T-helper 17 cell (primary cell): ENCODE results near the gene MDM1. TPM values are rescaled to one million over a fixed set of nuclear protein-coding genes. Genes with fewer than 3 reads are reported as not detected.

Experiments used
- ATAC-seq: fragments of 150-1000 bp; cut with Tn5 transposase; 2 replicates; pipeline ENCODE4 v1.10.0; 2021; ENCODE audit warnings: mild to moderate bottlenecking, moderate library complexity
- DNase-seq, 3 donors: peaks; one replicate each; pipeline versions ENCODE4 v3.0.0 to v3.0.0-alpha.2; 2020 to 2021
- H3K9me3 ChIP-seq: one replicate; pipeline ENCODE4 v1.7.0; 2013; ENCODE audit warnings: low read length, mild to moderate bottlenecking; ENCODE audit not compliant: control insufficient read depth, poor library complexity, severe bottlenecking
- H3K27ac Mint-ChIP-seq: one replicate; pipeline ENCODE4 v1.8.0; 2022; ENCODE audit warnings: mild to moderate bottlenecking, moderate library complexity, mixed read lengths
- H3K27me3 Mint-ChIP-seq: one replicate; pipeline ENCODE4 v1.8.0; 2022; ENCODE audit warnings: mixed read lengths
- H3K36me3 Mint-ChIP-seq: one replicate; pipeline ENCODE4 v1.8.0; 2022; ENCODE audit warnings: low read depth, mixed read lengths
- H3K4me1 Mint-ChIP-seq: one replicate; pipeline ENCODE4 v1.8.0; 2022; ENCODE audit warnings: mild to moderate bottlenecking, mixed read lengths
- H3K4me3 Mint-ChIP-seq: one replicate; pipeline ENCODE4 v1.8.0; 2022; ENCODE audit warnings: mild to moderate bottlenecking, moderate library complexity, mixed read lengths
- total RNA-seq, 4 donors: library from RNA in 2 of 4; stranded (reverse) in 2 of 4; gene quantifications; one replicate each; pipeline ENCODE4 v1.2.3 and lab custom pipeline; 2022 to 2026

The MDM1 gene
- total RNA-seq, 2 donors from 2014 or later = 16.3 to 18.7 TPM

GRCh38 chr12:68327896-68328295 lies 4.3 kb downstream of the MDM1 start:
- no peak overlapping the region for H3K4me3 Mint-ChIP-seq
- ATAC-seq = no peak
- H3K27ac Mint-ChIP-seq = no peak overlapping the region
- H3K9me3 ChIP-seq = no peaks in the 10 kb centered on the region
- peaks cover 28% of the 10 kb centered on the region for H3K4me1 Mint-ChIP-seq
- no peaks in the 10 kb centered on the region for H3K27me3 Mint-ChIP-seq
- DNase-seq = no peak
- peaks cover 5% of the 10 kb centered on the region for H3K36me3 Mint-ChIP-seq

- H3K9me3 ChIP-seq = no peaks in the 10 kb centered on the region
- Mint-ChIP-seq H3K27ac (no peak overlapping the region), H3K27me3 (no peaks in the 10 kb centered on the region), H3K36me3 (peaks cover 5% of the 10 kb centered on the region), H3K4me1 (peaks cover 24% of the 10 kb centered on the region), H3K4me3 (no peak overlapping the region)
- no peak for DNase-seq
- no peak for ATAC-seq
These were observed 5.4 kb downstream of the MDM1 start for GRCh38 chr12:68326716-68327115.

GRCh38 chr12:68325966-68326365 lies 6.2 kb downstream of the MDM1 start:
- ATAC-seq (no peak), DNase-seq (no peak)
- Mint-ChIP-seq H3K4me1 (peaks cover 18% of the 10 kb centered on the region), H3K4me3 (no peak overlapping the region), H3K27ac (peak overlapping the region; percentile 73), H3K36me3 (peaks cover 5% of the 10 kb centered on the region), H3K27me3 (no peaks in the 10 kb centered on the region)
- H3K9me3 ChIP-seq = no peaks in the 10 kb centered on the region

GRCh38 chr12:68324531-68324930 lies 7.6 kb downstream of the MDM1 start:
- Mint-ChIP-seq H3K27me3 (no peaks in the 10 kb centered on the region), H3K36me3 (peaks cover 5% of the 10 kb centered on the region), H3K27ac (no peak overlapping the region), H3K4me1 (peaks cover 15% of the 10 kb centered on the region), H3K4me3 (no peak overlapping the region)
- DNase-seq (no peak), ATAC-seq (no peak)
- H3K9me3 ChIP-seq = no peaks in the 10 kb centered on the region

- Mint-ChIP-seq H3K27ac (no peak overlapping the region), H3K27me3 (no peaks in the 10 kb centered on the region), H3K36me3 (peaks cover 3% of the 10 kb centered on the region), H3K4me3 (no peak overlapping the region), H3K4me1 (peaks cover 3% of the 10 kb centered on the region)
- H3K9me3 ChIP-seq = no peaks in the 10 kb centered on the region
- no peak for DNase-seq
- no peak for ATAC-seq
These were observed 11.0 kb downstream of the MDM1 start for GRCh38 chr12:68321140-68321539.

- ATAC-seq (no peak), DNase-seq (no peak)
- Mint-ChIP-seq H3K4me1 (peaks cover 2% of the 10 kb centered on the region), H3K27me3 (no peaks in the 10 kb centered on the region), H3K27ac (no peak overlapping the region), H3K4me3 (no peak overlapping the region), H3K36me3 (peaks cover 3% of the 10 kb centered on the region)
- H3K9me3 ChIP-seq = no peaks in the 10 kb centered on the region
These were observed 12.1 kb downstream of the MDM1 start for GRCh38 chr12:68319988-68320623.

- peaks cover 4% of the 10 kb centered on the region for H3K36me3 Mint-ChIP-seq
- H3K4me1 Mint-ChIP-seq = peaks cover 2% of the 10 kb centered on the region
- no peaks in the 10 kb centered on the region for H3K9me3 ChIP-seq
- no peaks in the 10 kb centered on the region for H3K27me3 Mint-ChIP-seq
- ATAC-seq = no peak
- peak in 1 of 3 donors; percentile 16 for DNase-seq
- H3K4me3 Mint-ChIP-seq = no peak overlapping the region
- no peak overlapping the region for H3K27ac Mint-ChIP-seq
These were observed 15.0 kb downstream of the MDM1 start for GRCh38 chr12:68317047-68317667.

GRCh38 chr12:68310370-68310769 lies 21.8 kb downstream of the MDM1 start:
- Mint-ChIP-seq H3K4me1 (peaks cover 13% of the 10 kb centered on the region), H3K27me3 (no peaks in the 10 kb centered on the region), H3K27ac (no peak overlapping the region), H3K4me3 (no peak overlapping the region), H3K36me3 (peaks cover 18% of the 10 kb centered on the region)
- no peaks in the 10 kb centered on the region for H3K9me3 ChIP-seq
- ATAC-seq = no peak
- no peak for DNase-seq

GRCh38 chr12:68306564-68306963 lies 25.6 kb downstream of the MDM1 start:
- H3K27me3 Mint-ChIP-seq = no peaks in the 10 kb centered on the region
- no peak overlapping the region for H3K27ac Mint-ChIP-seq
- H3K9me3 ChIP-seq = no peaks in the 10 kb centered on the region
- H3K4me3 Mint-ChIP-seq = no peak overlapping the region
- peaks cover 26% of the 10 kb centered on the region for H3K36me3 Mint-ChIP-seq
- ATAC-seq (no peak), DNase-seq (no peak)
- H3K4me1 Mint-ChIP-seq = peaks cover 12% of the 10 kb centered on the region

- H3K9me3 ChIP-seq = no peaks in the 10 kb centered on the region
- peaks cover 14% of the 10 kb centered on the region for H3K4me1 Mint-ChIP-seq
- ATAC-seq (no peak), DNase-seq (no peak)
- H3K27me3 Mint-ChIP-seq = no peaks in the 10 kb centered on the region
- H3K36me3 Mint-ChIP-seq = peaks cover 26% of the 10 kb centered on the region
- H3K4me3 Mint-ChIP-seq = no peak overlapping the region
- H3K27ac Mint-ChIP-seq = no peak overlapping the region
These were observed 26.9 kb downstream of the MDM1 start for GRCh38 chr12:68305278-68305677.

- ATAC-seq = no peak
- Mint-ChIP-seq H3K27ac (no peak overlapping the region), H3K4me1 (peaks cover 14% of the 10 kb centered on the region), H3K27me3 (no peaks in the 10 kb centered on the region), H3K36me3 (peaks cover 26% of the 10 kb centered on the region), H3K4me3 (no peak overlapping the region)
- DNase-seq = no peak
- no peaks in the 10 kb centered on the region for H3K9me3 ChIP-seq
These were observed 27.5 kb downstream of the MDM1 start for GRCh38 chr12:68304626-68305025.

GRCh38 chr12:68303850-68304249 lies 28.3 kb downstream of the MDM1 start:
- Mint-ChIP-seq H3K27me3 (no peaks in the 10 kb centered on the region), H3K27ac (no peak overlapping the region), H3K36me3 (peaks cover 28% of the 10 kb centered on the region), H3K4me1 (peaks cover 14% of the 10 kb centered on the region), H3K4me3 (no peak overlapping the region)
- H3K9me3 ChIP-seq = no peaks in the 10 kb centered on the region
- ATAC-seq = no peak
- DNase-seq = no peak

GRCh38 chr12:68297929-68298328 lies 34.2 kb downstream of the MDM1 start:
- peaks cover 5% of the 10 kb centered on the region for H3K4me1 Mint-ChIP-seq
- H3K4me3 Mint-ChIP-seq = no peak overlapping the region
- no peak for ATAC-seq
- H3K27ac Mint-ChIP-seq = no peak overlapping the region
- no peaks in the 10 kb centered on the region for H3K27me3 Mint-ChIP-seq
- peaks cover 18% of the 10 kb centered on the region for H3K36me3 Mint-ChIP-seq
- DNase-seq = no peak
- no peaks in the 10 kb centered on the region for H3K9me3 ChIP-seq

GRCh38 chr12:68294251-68294650 lies 37.9 kb downstream of the MDM1 start:
- Mint-ChIP-seq H3K27ac (no peak overlapping the region), H3K4me3 (no peak overlapping the region), H3K36me3 (peaks cover 9% of the 10 kb centered on the region), H3K27me3 (no peaks in the 10 kb centered on the region), H3K4me1 (peaks cover 18% of the 10 kb centered on the region)
- no peak for DNase-seq
- no peak for ATAC-seq
- H3K9me3 ChIP-seq = no peaks in the 10 kb centered on the region
